ENCODE measurements around the gene FCSK. TPM values are rescaled to one million over a fixed set of nuclear protein-coding genes. Genes with fewer than 3 reads are reported as not detected.

Gene FCSK
- total RNA-seq, 2 donors from 2014 or later: 31.3 to 38.8 TPM

DNA sequence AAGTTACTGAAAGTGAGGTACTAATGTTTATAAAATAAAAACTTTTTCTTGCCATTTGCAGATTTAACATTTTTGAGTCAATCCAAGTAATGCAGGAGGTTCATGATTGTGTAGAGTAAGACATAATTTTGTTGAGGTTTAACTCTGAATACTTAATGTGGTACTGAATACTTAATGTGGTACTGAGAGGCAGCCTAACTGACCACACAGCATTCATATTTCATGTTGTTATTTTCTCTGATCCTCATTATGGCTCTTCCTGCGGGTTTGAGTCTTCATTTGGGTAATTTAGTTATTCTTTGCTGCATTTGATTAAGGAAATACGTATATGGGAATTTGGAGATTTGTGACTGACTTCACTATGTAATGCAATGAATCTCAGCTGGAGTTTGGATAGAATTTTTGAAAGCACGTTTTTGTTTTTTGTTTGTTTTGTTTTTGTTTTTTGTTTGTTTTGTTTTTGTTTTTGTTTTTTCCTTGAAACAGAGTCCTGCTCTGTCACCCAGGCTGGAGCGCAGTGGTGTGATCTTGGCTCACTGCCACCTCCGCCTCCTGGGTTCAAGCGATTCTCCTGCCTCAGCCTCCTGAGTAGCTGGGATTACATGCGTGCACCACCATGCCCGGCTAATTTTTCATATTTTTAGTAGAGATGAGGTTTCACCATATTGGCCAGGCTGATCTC, 73.1 kb downstream of the FCSK start:
- H3K9ac ChIP-seq (ENCODE audit: low read depth in 2 of 2, low read length in 2 of 2): no peak overlapping the region
- H3K4me1 ChIP-seq: peaks cover 6% of the 10 kb centered on the region
- H3K4me3 ChIP-seq: no peak overlapping the region
- TF ChIP-seq CTCF (IDR thresholded peaks at IDR 0.05): no peak
- H3K27me3 ChIP-seq: no peaks in the 10 kb centered on the region
- no peak for DNase-seq
- H3K36me3 ChIP-seq: peaks cover 25% of the 10 kb centered on the region
- no peak overlapping the region for H3K27ac ChIP-seq
- intact Hi-C loops (cut with DNase I): no loop called here
- H3K9me3 ChIP-seq: no peaks in the 10 kb centered on the region

DNA sequence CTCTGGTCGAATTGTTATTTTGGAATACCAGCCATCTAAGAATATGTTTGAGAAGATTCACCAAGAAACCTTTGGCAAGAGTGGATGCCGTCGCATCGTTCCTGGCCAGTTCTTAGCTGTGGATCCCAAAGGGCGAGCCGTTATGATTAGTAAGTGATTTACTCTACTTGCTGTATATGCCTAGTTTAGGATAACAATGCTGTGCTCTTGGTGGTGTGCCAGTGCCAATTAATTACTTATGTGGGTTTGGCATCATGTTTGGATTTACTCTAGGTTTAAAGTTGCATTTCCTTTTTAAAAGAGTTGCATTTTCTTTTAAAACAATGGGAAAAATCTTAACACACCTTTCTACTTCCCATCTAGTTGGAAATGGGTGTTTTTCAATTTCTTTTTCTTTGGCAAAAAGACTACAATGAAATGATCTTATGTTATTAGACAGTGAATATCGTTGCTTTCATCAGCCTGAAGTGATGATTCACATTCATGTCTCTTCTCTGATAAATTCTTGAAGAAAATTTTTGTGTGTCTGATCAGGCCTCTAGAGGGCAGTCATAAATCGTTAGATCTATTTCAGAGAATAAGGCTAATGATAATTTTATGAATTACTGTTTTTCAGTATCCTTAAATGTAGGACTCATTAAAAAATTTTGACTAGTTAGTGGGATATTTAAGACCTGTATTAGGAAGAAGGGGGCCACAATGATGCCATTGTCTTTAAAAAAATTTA, 74.8 kb downstream of the FCSK start:
- no peak for DNase-seq
- Histone ChIP-seq H3K27me3 (no peaks in the 10 kb centered on the region), H3K27ac (no peak overlapping the region), H3K36me3 (peaks cover 25% of the 10 kb centered on the region), H3K4me1 (peaks cover 4% of the 10 kb centered on the region), H3K4me3 (no peak overlapping the region), H3K9ac (ENCODE audit: low read depth in 2 of 2, low read length in 2 of 2) (no peak overlapping the region), H3K9me3 (no peaks in the 10 kb centered on the region)
- intact Hi-C loops (cut with DNase I): no loop called here
- peak; percentile 40 for TF ChIP-seq CTCF (IDR thresholded peaks at IDR 0.05)

Other genes starting within 250 kb of the FCSK start
- gene EXOSC6, start 202.7 kb upstream of the FCSK start, total RNA-seq: 10 to 100 TPM; 12.2 to 20.0 TPM
- 10 to 100 TPM; 45.3 to 97.8 TPM for gene AARS1, start 165.1 kb upstream of the FCSK start, total RNA-seq
- gene DDX19B, start 155.4 kb upstream of the FCSK start, total RNA-seq: 10 to 100 TPM; 22.3 to 25.6 TPM
- 10 to 100 TPM; 16.7 to 25.9 TPM for gene DDX19A, start 107.7 kb upstream of the FCSK start, total RNA-seq
- 1 to 10 TPM; 6.9 to 8.1 TPM for gene ST3GAL2, start 15.5 kb upstream of the FCSK start, total RNA-seq
- gene COG4, start 69.0 kb downstream of the FCSK start, total RNA-seq: 10 to 100 TPM; 54.8 to 84.7 TPM
- gene SF3B3, start 69.2 kb downstream of the FCSK start, total RNA-seq: 100 to 1,000 TPM; 182 to 369 TPM
- gene IL34, start 192.0 kb downstream of the FCSK start, total RNA-seq: 1 to 10 TPM; 1.1 to 2.8 TPM
- gene MTSS2, start 231.5 kb downstream of the FCSK start, total RNA-seq: 10 to 100 TPM; 15.5 to 25.3 TPM